ENCODE data around the gene OR12D2.

GRCh38 chr6:29419516-29419915 lies 24.1 kb downstream of the OR12D2 start:
- no peak for TF ChIP-seq POLR2AphosphoS5 (IDR thresholded peaks at IDR 0.05)
- TF ChIP-seq, protein P1, sequence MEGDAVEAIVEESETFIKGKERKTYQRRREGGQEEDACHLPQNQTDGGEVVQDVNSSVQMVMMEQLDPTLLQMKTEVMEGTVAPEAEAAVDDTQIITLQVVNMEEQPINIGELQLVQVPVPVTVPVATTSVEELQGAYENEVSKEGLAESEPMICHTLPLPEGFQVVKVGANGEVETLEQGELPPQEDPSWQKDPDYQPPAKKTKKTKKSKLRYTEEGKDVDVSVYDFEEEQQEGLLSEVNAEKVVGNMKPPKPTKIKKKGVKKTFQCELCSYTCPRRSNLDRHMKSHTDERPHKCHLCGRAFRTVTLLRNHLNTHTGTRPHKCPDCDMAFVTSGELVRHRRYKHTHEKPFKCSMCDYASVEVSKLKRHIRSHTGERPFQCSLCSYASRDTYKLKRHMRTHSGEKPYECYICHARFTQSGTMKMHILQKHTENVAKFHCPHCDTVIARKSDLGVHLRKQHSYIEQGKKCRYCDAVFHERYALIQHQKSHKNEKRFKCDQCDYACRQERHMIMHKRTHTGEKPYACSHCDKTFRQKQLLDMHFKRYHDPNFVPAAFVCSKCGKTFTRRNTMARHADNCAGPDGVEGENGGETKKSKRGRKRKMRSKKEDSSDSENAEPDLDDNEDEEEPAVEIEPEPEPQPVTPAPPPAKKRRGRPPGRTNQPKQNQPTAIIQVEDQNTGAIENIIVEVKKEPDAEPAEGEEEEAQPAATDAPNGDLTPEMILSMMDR (IDR thresholded peaks at IDR 0.05): no peak
- TF ChIP-seq EP300 (IDR thresholded peaks at IDR 0.05): no peak
